AG09309 (cell line): ENCODE data around the gene SNX13.

Source experiments
- DNase-seq: peaks from one replicate; pipeline ENCODE4 v3.0.0-alpha.2; 2010; ENCODE audit warnings: low read depth
- H3K4me3 ChIP-seq: 2 replicates; pipeline ENCODE4 v1.5.1; 2011; ENCODE audit warnings: mild to moderate bottlenecking, low read depth, low read length, moderate library complexity; ENCODE audit not compliant: control insufficient read depth
- CTCF ChIP-seq: IDR thresholded peaks from 2 replicates; pipeline ENCODE4 v1.5.1; 2011; ENCODE audit warnings: mild to moderate bottlenecking, low read depth, low read length, inconsistent platforms; ENCODE audit not compliant: insufficient read depth, control insufficient read depth; ENCODE audit errors: missing control alignments

SNX13 gene

GRCh38 chr7:17854261-17855047, 85.8 kb downstream of the SNX13 start:
- no peak for DNase-seq
- no peak for TF ChIP-seq CTCF
- H3K4me3 ChIP-seq, result no peak overlapping the region

- no peak for TF ChIP-seq CTCF
- H3K4me3 ChIP-seq, result no peak overlapping the region
- no peak for DNase-seq
These were observed 87.9 kb downstream of the SNX13 start for GRCh38 chr7:17852361-17852760.

GRCh38 chr7:17849504-17849903, 90.8 kb downstream of the SNX13 start:
- no peak for TF ChIP-seq CTCF
- no peak for DNase-seq

GRCh38 chr7:17848516-17848915, 91.8 kb downstream of the SNX13 start:
- no peak for TF ChIP-seq CTCF

More at GRCh38 chr7:17849504-17849903, 90.8 kb downstream of the SNX13 start:
- H3K4me3 ChIP-seq, result no peak overlapping the region

GRCh38 chr7:17846935-17847334, 93.4 kb downstream of the SNX13 start:
- no peak for TF ChIP-seq CTCF
- no peak overlapping the region for H3K4me3 ChIP-seq
- DNase-seq, result no peak

More at GRCh38 chr7:17848516-17848915, 91.8 kb downstream of the SNX13 start:
- DNase-seq, result no peak
- no peak overlapping the region for H3K4me3 ChIP-seq

- TF ChIP-seq CTCF, result no peak
- DNase-seq, result no peak
- H3K4me3 ChIP-seq, result no peak overlapping the region
These were observed 95.1 kb downstream of the SNX13 start for GRCh38 chr7:17845197-17845547.
